GM18508 (cell line): ENCODE measurements around the gene IRAK2.
"Not testable (repeated sequence)": the region's sequence is repeated elsewhere in the genome, so short reads cannot be mapped to it uniquely, and the experiment has no call there.

ENCODE experiments used
- ATAC-seq: cut with Tn5 transposase; IDR thresholded peaks from one replicate; pipeline ENCODE4 v1.9.1; 2021; ENCODE audit warnings: moderate number of reproducible peaks; ENCODE audit not compliant: insufficient read depth, unreplicated experiment

Gene IRAK2

GRCh38 chr3:10248984-10249748 lies 84.4 kb downstream of the IRAK2 start:
- ATAC-seq = no peak

DNA sequence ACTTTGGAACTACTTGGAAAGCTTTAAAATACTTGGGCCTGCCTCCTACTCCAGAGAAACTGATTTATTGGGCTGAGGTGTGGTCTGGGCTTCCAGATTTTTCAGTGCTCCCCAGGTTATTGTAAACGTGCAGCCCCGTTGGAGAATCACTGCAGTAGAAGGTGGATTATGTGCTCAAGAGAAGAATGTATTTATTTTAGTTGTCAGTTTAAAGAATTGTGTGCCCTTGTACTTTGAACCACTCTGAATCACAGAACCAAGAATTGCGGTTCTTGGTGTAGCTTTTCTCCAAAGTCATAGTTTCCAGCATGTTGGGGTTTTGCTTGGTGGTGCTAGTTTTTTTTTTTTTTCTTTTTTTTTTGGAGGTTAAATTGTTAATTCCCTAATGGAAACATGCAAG lies 85.1 kb downstream of the IRAK2 start:
- ATAC-seq = no peak

DNA sequence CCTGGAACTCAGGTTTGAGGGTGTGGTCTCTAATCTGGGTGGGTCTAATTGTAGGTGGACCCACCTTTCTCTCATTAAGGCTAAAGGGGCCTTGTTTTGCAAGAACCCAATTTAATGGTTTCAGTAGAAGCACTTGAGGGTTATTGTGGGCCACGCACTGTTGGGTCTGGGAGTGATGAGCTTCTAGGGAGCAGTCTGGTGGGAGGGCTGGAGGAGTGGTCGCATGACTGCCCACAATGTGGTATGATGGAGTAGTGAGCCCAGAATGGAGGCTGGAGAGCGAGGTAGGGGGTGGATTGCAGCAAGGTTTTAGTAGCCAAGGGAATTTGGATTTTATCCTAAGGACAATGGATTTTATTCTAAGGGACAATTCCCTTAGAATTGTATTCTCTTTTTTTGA lies 86.3 kb downstream of the IRAK2 start:
- no peak for ATAC-seq

DNA sequence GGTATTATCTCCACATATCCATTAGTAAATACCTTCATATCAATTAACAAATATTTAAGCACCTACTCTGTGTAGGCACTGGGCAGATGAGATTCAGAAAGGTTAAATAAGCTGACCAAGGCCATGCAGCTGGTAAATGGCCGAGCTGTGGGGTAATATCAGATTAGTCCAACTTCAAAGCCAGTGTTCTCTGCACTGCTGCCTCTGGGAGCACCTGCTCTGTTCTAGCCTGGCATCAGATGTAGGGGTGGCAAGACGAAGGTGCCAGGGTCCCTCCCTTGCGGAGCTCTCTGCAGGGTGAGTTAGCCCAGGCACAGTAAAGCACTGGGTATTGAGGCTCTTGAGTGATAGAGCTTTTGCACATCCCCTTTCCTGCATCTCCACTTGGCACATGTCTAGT lies 89.0 kb downstream of the IRAK2 start:
- ATAC-seq = no peak

GRCh38 chr3:10255835-10256234 lies 91.1 kb downstream of the IRAK2 start:
- no peak for ATAC-seq

GRCh38 chr3:10259036-10259435 lies 94.3 kb downstream of the IRAK2 start:
- ATAC-seq = no peak

- no peak for ATAC-seq
These were observed 95.1 kb downstream of the IRAK2 start for GRCh38 chr3:10259798-10260197.

DNA sequence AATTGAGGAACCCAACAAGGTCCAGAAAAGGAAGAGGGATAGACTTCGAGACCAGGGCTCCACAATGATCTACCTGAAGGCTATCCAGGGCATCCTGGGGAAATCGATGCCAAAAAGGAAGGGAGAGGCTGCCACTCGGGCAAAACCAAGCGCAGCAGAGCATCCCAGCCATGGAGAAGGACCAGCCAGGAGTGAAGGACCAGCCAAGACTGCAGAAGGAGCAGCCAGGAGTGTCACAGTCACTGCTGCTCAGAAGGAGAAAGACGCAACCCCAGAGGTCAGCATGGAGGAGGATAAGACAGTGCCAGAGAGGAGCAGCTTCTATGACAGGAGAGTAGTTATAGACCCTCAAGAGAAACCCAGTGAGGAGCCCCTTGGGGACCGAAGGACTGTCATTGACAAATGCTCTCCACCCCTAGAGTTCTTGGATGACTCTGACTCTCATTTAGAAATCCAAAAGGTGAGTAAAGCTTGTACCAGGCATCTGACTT lies 95.5 kb downstream of the IRAK2 start:
- ATAC-seq = no peak

DNA sequence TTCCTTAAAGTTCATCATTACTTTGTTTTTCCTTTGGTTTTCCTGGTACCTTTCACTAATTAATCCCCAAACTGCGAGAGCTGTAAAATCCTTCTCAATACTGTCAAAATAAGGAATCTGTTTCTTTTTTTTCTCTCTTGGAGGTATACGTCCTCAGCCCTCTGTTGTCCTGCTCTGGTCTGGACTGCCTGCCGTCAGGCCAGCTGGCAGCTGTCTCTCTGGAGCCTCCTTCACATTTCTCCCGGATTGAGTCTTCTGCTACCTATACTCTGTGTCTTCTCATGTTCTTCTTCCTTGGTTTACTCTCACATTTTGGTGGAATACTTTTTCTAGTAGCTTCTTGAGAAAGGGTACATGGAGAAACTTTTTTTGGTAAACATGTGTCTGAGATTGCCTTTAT lies 97.3 kb downstream of the IRAK2 start:
- no peak for ATAC-seq

GRCh38 chr3:10263646-10264363 lies 99.1 kb downstream of the IRAK2 start:
- no peak for ATAC-seq

GRCh38 chr3:10265833-10266232 lies 101.1 kb downstream of the IRAK2 start:
- no peak for ATAC-seq

- not testable (repeated sequence) for ATAC-seq
These were observed 102.2 kb downstream of the IRAK2 start for GRCh38 chr3:10266936-10267335.

DNA sequence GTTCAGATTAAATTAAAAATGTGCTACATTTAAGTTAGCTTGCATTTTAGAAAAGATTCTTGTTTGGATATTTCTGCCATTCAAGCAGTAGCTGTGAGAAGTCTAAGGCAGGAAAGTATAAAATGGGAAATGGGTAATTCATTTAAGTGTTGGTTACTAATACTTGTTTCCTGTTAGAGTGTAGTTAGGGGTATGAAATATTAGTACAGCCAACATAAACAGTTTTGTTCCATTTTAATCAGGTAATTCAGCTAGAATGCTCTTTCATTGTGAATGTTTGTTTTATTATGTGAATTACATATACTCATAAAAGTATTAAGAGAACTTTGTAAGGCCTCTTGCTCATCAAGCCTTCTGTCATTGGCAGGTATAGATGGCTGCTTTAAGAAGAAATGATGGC lies 103.4 kb downstream of the IRAK2 start:
- ATAC-seq = no peak

DNA sequence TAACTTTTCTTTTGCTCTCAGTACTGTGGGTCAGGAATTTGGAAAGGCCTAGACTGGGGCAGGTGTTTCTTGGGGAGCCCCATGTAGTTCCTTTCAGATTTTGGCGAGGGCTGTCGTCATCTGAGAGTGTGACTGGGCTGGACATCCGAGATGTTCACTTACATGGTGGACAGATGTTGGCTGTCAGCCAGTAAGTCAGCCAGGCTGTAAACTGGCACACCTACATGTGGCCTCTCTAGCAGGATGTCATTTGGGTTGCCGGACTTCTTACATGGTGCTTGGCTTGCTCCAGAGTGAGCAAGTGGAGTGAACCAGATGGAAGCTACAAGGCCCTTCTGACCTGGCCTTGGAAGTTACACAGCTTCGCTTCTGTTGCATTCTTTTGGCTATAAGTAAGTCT lies 104.2 kb downstream of the IRAK2 start:
- ATAC-seq = no peak

GRCh38 chr3:10269443-10269842 lies 104.7 kb downstream of the IRAK2 start:
- no peak for ATAC-seq

DNA sequence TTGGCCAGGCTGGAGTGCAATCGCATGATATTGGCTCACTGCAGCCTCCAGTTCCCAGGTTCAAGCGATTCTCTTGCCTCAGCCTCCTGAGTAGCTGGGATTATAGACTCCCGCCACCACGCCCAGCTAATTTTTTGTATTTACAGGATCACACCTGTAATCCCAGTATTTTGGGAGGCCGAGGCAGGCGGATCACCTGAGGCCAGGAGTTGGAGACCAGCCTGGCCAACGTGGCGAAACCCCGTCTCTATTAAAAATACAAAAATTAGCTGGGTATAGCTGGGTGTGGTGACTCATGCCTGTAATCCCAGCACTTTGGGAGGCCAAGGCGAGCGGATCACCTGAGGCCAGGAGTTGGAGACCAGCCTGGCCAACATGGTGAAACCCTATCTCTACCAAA lies 107.8 kb downstream of the IRAK2 start:
- ATAC-seq = not testable (repeated sequence)

GRCh38 chr3:10272977-10273376 lies 108.3 kb downstream of the IRAK2 start:
- no peak for ATAC-seq

DNA sequence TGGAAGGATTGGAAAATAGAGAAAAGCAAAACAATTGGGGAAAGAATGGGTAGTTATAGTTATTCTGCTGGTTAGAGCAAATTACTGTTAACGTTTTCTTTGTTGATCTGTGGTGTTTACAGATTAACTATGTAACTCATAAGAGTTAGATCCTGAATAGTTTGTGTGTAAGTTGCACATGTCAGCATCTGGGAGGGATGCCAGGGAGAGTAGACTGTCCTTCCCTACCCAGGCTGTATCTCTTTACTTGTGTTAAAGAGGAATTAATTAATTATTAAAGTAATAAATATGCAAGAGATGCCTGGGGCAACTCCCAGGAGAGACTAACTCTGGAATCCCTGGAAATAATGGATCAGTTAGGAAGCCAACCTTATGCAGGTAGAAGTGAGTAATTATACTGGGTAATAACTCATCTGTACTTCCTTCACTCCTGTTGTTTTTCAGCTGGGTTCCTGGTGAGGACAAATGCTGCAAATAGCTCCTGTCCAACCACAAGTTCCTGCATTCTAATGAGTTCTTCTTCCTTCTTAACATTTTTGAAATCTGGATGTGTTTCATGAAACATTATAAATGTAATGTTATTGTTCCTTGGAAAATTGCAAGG lies 109.1 kb downstream of the IRAK2 start:
- ATAC-seq = no peak

DNA sequence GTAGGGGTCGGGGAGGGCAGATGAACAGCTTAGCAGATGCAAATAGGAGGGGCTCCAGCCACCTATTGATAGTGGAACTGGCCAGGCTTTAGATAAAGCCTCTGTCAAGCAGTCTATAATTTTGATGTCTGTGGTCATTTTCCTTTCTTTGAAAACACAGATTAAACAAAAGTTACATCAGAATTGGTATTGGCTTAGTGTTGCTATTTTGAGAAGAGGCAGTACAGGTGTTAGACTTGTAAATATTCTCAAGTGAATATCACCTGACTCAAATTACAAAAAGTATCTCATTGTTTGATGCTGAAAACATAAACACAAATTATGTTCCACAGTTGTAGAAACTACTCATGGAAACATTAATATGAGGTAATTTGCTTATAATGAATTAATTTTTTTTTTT lies 109.9 kb downstream of the IRAK2 start:
- no peak for ATAC-seq

- no peak for ATAC-seq
These were observed 112.5 kb downstream of the IRAK2 start for GRCh38 chr3:10277115-10277625.

- no peak for ATAC-seq
These were observed 113.8 kb downstream of the IRAK2 start for GRCh38 chr3:10278501-10278900.
